IMR-90 (cell line): Measurements from ENCODE around the gene SYT8. TPM values are rescaled to one million over a fixed set of nuclear protein-coding genes. Genes with fewer than 3 reads are reported as not detected.

Source experiments
- ATAC-seq: fragments of 200-7000 bp; cut with Tn5 transposase; 2 replicates; pipeline ENCODE4 v1.9.1; 2020; ENCODE audit warnings: low read depth, mild to moderate bottlenecking, moderate library complexity
- BruUV-seq: library from RNA; stranded (reverse); fragments of 400-500 nt; replicated peaks from 2 replicates; lab custom pipeline; 2021; lab: Mats Ljungman, UMichigan
- CTCF ChIA-PET: fragments of 300-600 bp; formaldehyde crosslinking; extraction: SDS; loops from one replicate; lab custom pipeline; 2021; ENCODE audit warnings: antibody characterized with exemption; lab: Yijun Ruan, JAX
- POLR2A ChIA-PET: fragments of 300-600 bp; sonication (Branson Sonifier 250); formaldehyde crosslinking; loops from one replicate; lab custom pipeline; 2022; ENCODE audit warnings: antibody characterized with exemption; ENCODE audit not compliant: unreplicated experiment; lab: Charles Lee
- DNase-seq: peaks from one replicate; pipeline ENCODE4 v3.0.0; 2013
- H2AFZ ChIP-seq: replicated peaks from 2 replicates; pipeline ENCODE3; 2013; ENCODE audit warnings: low read length, mild to moderate bottlenecking; ENCODE audit not compliant: poor library complexity
- H2AK5ac ChIP-seq: 2 replicates; pipeline ENCODE4 v1.6.1; 2013; ENCODE audit warnings: low read depth, low read length, inconsistent platforms
- H2AK9ac ChIP-seq: replicated peaks from 2 replicates; pipeline ENCODE3; 2013; ENCODE audit warnings: mild to moderate bottlenecking, low read depth, low read length, moderate library complexity; ENCODE audit not compliant: poor library complexity
- H2BK120ac ChIP-seq: 2 replicates; pipeline ENCODE4 v1.6.1; 2013; ENCODE audit warnings: low read depth, low read length, inconsistent platforms
- H2BK15ac ChIP-seq: 3 replicates; pipeline ENCODE4 v1.6.1; 2013; ENCODE audit warnings: low read depth, low read length, inconsistent platforms
- H2BK20ac ChIP-seq: 2 replicates; pipeline ENCODE4 v1.6.1; 2013; ENCODE audit warnings: low read depth, mild to moderate bottlenecking, inconsistent platforms, low read length, moderate library complexity
- H2BK5ac ChIP-seq: 2 replicates; pipeline ENCODE4 v1.6.1; 2013; ENCODE audit warnings: mild to moderate bottlenecking, low read depth, low read length, inconsistent platforms; ENCODE audit not compliant: poor library complexity, severe bottlenecking
- H3K14ac ChIP-seq: replicated peaks from 2 replicates; pipeline ENCODE4 v1.6.1; 2013; ENCODE audit warnings: low read depth, low read length, inconsistent platforms
- H3K18ac ChIP-seq: 2 replicates; pipeline ENCODE4 v1.6.1; 2013; ENCODE audit warnings: low read depth, low read length, control low read depth
- H3K23ac ChIP-seq: 2 replicates; pipeline ENCODE4 v1.6.1; 2013; ENCODE audit warnings: low read depth, low read length, inconsistent platforms
- H3K27ac ChIP-seq: 2 replicates; pipeline ENCODE4 v1.5.1; 2013; ENCODE audit warnings: mild to moderate bottlenecking, control low read depth, low read length; ENCODE audit not compliant: insufficient read depth
- H3K27me3 ChIP-seq: 2 replicates; pipeline ENCODE4 v1.6.1; 2013; ENCODE audit warnings: low read length; ENCODE audit not compliant: control insufficient read depth, insufficient read depth
- H3K36me3 ChIP-seq: 2 replicates; pipeline ENCODE4 v1.6.1; 2013; ENCODE audit warnings: low read length, mixed read lengths; ENCODE audit not compliant: control insufficient read depth, insufficient read depth
- H3K4ac ChIP-seq: 2 replicates; pipeline ENCODE4 v1.6.1; 2013; ENCODE audit warnings: low read depth, low read length, inconsistent platforms
- H3K4me1 ChIP-seq: 2 replicates; pipeline ENCODE4 v1.6.1; 2013; ENCODE audit warnings: low read length, mixed read lengths; ENCODE audit not compliant: control insufficient read depth, insufficient read depth
- H3K4me2 ChIP-seq: 2 replicates; pipeline ENCODE4 v1.6.1; 2013; ENCODE audit warnings: low read depth, mild to moderate bottlenecking, control low read depth, low read length, moderate library complexity
- H3K4me3 ChIP-seq: 2 replicates; pipeline ENCODE4 v1.5.1; 2013; ENCODE audit warnings: low read depth, mild to moderate bottlenecking, control low read depth, low read length, moderate library complexity; ENCODE audit not compliant: insufficient read depth
- H3K56ac ChIP-seq: 2 replicates; pipeline ENCODE4 v1.6.1; 2013; ENCODE audit warnings: low read length, inconsistent platforms; ENCODE audit not compliant: insufficient read depth; ENCODE audit errors: extremely low read depth
- H3K79me1 ChIP-seq, 2 experiments: 2 replicates each; pipeline ENCODE4 v1.6.1; 2013; ENCODE audit warnings: low read length in 2 of 2, inconsistent platforms in 1 of 2, low read depth in 1 of 2
- H3K9ac ChIP-seq: 2 replicates; pipeline ENCODE4 v1.6.1; 2013; ENCODE audit warnings: low read depth, low read length, control low read depth
- H3K9me1 ChIP-seq: 2 replicates; pipeline ENCODE4 v1.6.1; 2013; ENCODE audit warnings: low read length, inconsistent platforms; ENCODE audit not compliant: insufficient read depth
- H3K9me3 ChIP-seq: 2 replicates; pipeline ENCODE4 v1.6.1; 2013; ENCODE audit warnings: low read length; ENCODE audit not compliant: control insufficient read depth, insufficient read depth
- H4K20me1 ChIP-seq: 2 replicates; pipeline ENCODE4 v1.6.1; 2013; ENCODE audit warnings: low read length, inconsistent platforms; ENCODE audit not compliant: insufficient read depth
- H4K5ac ChIP-seq: 2 replicates; pipeline ENCODE4 v1.6.1; 2013; ENCODE audit warnings: mild to moderate bottlenecking, low read depth, low read length, control low read depth
- H4K8ac ChIP-seq, 2 experiments: 2 replicates each; pipeline ENCODE4 v1.6.1; 2013; ENCODE audit warnings: low read depth in 2 of 2, low read length in 2 of 2, control low read depth in 1 of 2, inconsistent platforms in 1 of 2
- H4K91ac ChIP-seq: 2 replicates; pipeline ENCODE4 v1.6.1; 2013; ENCODE audit warnings: low read depth, low read length, inconsistent platforms; ENCODE audit not compliant: insufficient read depth
- CHD1 ChIP-seq: IDR thresholded peaks from 2 replicates; pipeline ENCODE4 v1.6.1; 2012; ENCODE audit warnings: low read depth, low read length, improper control_type of control experiment
- FOS ChIP-seq: fragments of 150-350 bp; IDR thresholded peaks from 2 replicates; pipeline ENCODE4 v1.6.1; 2016; ENCODE audit warnings: low read depth, low read length
- MAFK ChIP-seq: IDR thresholded peaks from 2 replicates; pipeline ENCODE4 v1.6.1; 2012; ENCODE audit warnings: low read depth, low read length, improper control_type of control experiment
- MAZ ChIP-seq: IDR thresholded peaks from 2 replicates; pipeline ENCODE4 v1.6.1; 2012; ENCODE audit warnings: low read depth, mild to moderate bottlenecking, low read length, improper control_type of control experiment, moderate library complexity, borderline replicate concordance
- MXI1 ChIP-seq: IDR thresholded peaks from 2 replicates; pipeline ENCODE4 v1.6.1; 2012; ENCODE audit warnings: low read depth, mild to moderate bottlenecking, low read length, moderate library complexity, borderline replicate concordance
- NFE2L2 ChIP-seq: fragments of 150-350 bp; IDR thresholded peaks from 2 replicates; pipeline ENCODE4 v1.6.1; 2016; ENCODE audit warnings: low read depth, mild to moderate bottlenecking, low read length
- POLR2A ChIP-seq: IDR thresholded peaks from 2 replicates; pipeline ENCODE4 v1.6.1; 2012; ENCODE audit warnings: mild to moderate bottlenecking, low read depth, low read length
- RAD21 ChIP-seq: IDR thresholded peaks from 2 replicates; pipeline ENCODE4 v1.6.1; 2012; ENCODE audit warnings: low read length, improper control_type of control experiment
- RCOR1 ChIP-seq: IDR thresholded peaks from 2 replicates; pipeline ENCODE4 v1.6.1; 2012; ENCODE audit warnings: mild to moderate bottlenecking, low read length, improper control_type of control experiment; ENCODE audit not compliant: insufficient replicate concordance
- RFX5 ChIP-seq: IDR thresholded peaks from 2 replicates; pipeline ENCODE4 v1.8.0; 2012; ENCODE audit warnings: low read depth, mild to moderate bottlenecking, low read length, moderate library complexity
- SMC3 ChIP-seq: fragments of 150-350 bp; IDR thresholded peaks from 2 replicates; pipeline ENCODE4 v1.6.1; 2016; ENCODE audit warnings: low read depth, mild to moderate bottlenecking, antibody characterized with exemption, low read length, moderate library complexity
- WGBS, 2 experiments: methylation state at CpG; one replicate each; pipeline versions ENCODE4 v1.1.5 to v1.1.7; 2013; ENCODE audit warnings: missing lambda C conversion rate in 2 of 2; ENCODE audit not compliant: insufficient read length in 1 of 2; ENCODE audit errors: extremely low coverage in 2 of 2; 5-methylcytosine and 5-hydroxymethylcytosine counted together
- dilution Hi-C: fragments of 300-500 bp; cut with HindIII; formaldehyde crosslinking; loops from one replicate; pipeline ENCODE4 v1.14.3; 2018; ENCODE audit warnings: low sequenced_read_pairs; ENCODE audit not compliant: unreplicated experiment
- in situ Hi-C: fragments of 300-500 bp; cut with MboI; formaldehyde crosslinking; loops from 3 replicates; pipeline ENCODE4 v1.14.3; 2019; ENCODE audit warnings: low sequenced_read_pairs, inconsistent platforms, mixed read lengths
- intact Hi-C: fragments of 100-400 bp; cut with micrococcal nuclease; formaldehyde crosslinking; loops from 2 replicates; pipeline ENCODE4 v1.10.0; 2022
- polyA plus RNA-seq, 3 experiments: library from polyadenylated mRNA; depleted of rRNA; stranded (reverse); fragments of >200 nt; gene quantifications; 2 replicates each; pipeline ENCODE4 v1.2.3, GENCODE V29; 2012; ENCODE audit warnings: low replicate concordance in 1 of 3
- total RNA-seq: library from RNA; depleted of rRNA; stranded (reverse); fragments of >200 nt; gene quantifications from 2 replicates; pipeline ENCODE4 v1.2.3, GENCODE V29; 2012
- TF ChIP-seq, protein P1 (sequence below): fragments of 150-350 bp; IDR thresholded peaks from 2 replicates; pipeline ENCODE4 v1.6.1; 2017; ENCODE audit warnings: mild to moderate bottlenecking, antibody characterized with exemption, low read length, low read depth
- TF ChIP-seq, protein P2 (sequence below): conservative IDR thresholded peaks from 2 replicates; pipeline ENCODE4 v1.5.1; 2012; ENCODE audit warnings: mild to moderate bottlenecking, low read depth, low read length, improper control_type of control experiment
- TF ChIP-seq, protein P3 (sequence below): fragments of 150-350 bp; IDR thresholded peaks from 2 replicates; pipeline ENCODE4 v1.6.1; 2016; ENCODE audit warnings: low read depth, mild to moderate bottlenecking, low read length, moderate library complexity, borderline replicate concordance

Gene SYT8
- total and polyA plus RNA-seq, 2 of the 4 experiments (the other 2 are of a cell fraction), result not detected

- DNase-seq, result no peak
- Histone ChIP-seq H3K56ac (no peak overlapping the region), H4K20me1 (no peaks in the 10 kb centered on the region), H3K79me1 (no peaks in the 10 kb centered on the region), H2BK15ac (peak overlapping the region; percentile 66; the same call in 1 of the 3 replicates), H3K14ac (no peak overlapping the region), H3K27ac (no peak overlapping the region), H3K9me1 (no peaks in the 10 kb centered on the region), H3K4me2 (no peak overlapping the region), H3K23ac (no peak overlapping the region), H3K4me3 (no peak overlapping the region), H2BK20ac (no peak overlapping the region), H3K4me1 (peaks cover 15% of the 10 kb centered on the region), H3K36me3 (no peaks in the 10 kb centered on the region), H4K5ac (no peak overlapping the region), H2BK120ac (no peak overlapping the region), H2AK5ac (no peak overlapping the region), H3K27me3 (peaks cover 16% of the 10 kb centered on the region; the same call in 1 of the 2 replicates), H2BK5ac (no peak overlapping the region), H4K91ac (no peak overlapping the region), H4K8ac (no peak overlapping the region), H3K9me3 (no peaks in the 10 kb centered on the region), H3K4ac (no peak overlapping the region), H3K18ac (no peak overlapping the region), H2AFZ (no peak overlapping the region), H3K9ac (no peak overlapping the region), H2AK9ac (no peak overlapping the region)
- in situ Hi-C loops (no loop called here), dilution Hi-C loops (no loop called here), intact Hi-C loops (loop anchor here (1.0 to 2.0 kb wide), 2 partner anchors 69 to 137 kb away; partner anchors contain the start of gene CTSD)
- ChIA-PET CTCF (interaction anchor here (0.9 to 3.9 kb wide), 5 partner anchors 137 to 320 kb away, joined by 3 to 54 read pairs (median 9); no protein-coding TSS in a partner anchor), POLR2A (interaction anchor here (0.6 kb wide), 1 partner anchor 126 kb away, joined by 3 read pairs; no protein-coding TSS in a partner anchor)
- no peak for ATAC-seq
- 65% methylated on average over 17 of the region's 26 CpGs; no CpG with 5 or more reads in 1 of the 2 experiments for WGBS, 2 experiments
- BruUV-seq, result no TSS peak
- TF ChIP-seq, protein P1, sequence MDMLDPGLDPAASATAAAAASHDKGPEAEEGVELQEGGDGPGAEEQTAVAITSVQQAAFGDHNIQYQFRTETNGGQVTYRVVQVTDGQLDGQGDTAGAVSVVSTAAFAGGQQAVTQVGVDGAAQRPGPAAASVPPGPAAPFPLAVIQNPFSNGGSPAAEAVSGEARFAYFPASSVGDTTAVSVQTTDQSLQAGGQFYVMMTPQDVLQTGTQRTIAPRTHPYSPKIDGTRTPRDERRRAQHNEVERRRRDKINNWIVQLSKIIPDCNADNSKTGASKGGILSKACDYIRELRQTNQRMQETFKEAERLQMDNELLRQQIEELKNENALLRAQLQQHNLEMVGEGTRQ, result no peak
- no peak for TF ChIP-seq POLR2A
- TF ChIP-seq NFE2L2, result no peak
- no peak for TF ChIP-seq CHD1
- no peak for TF ChIP-seq RFX5
- TF ChIP-seq MAZ, result no peak
- TF ChIP-seq, protein P2, sequence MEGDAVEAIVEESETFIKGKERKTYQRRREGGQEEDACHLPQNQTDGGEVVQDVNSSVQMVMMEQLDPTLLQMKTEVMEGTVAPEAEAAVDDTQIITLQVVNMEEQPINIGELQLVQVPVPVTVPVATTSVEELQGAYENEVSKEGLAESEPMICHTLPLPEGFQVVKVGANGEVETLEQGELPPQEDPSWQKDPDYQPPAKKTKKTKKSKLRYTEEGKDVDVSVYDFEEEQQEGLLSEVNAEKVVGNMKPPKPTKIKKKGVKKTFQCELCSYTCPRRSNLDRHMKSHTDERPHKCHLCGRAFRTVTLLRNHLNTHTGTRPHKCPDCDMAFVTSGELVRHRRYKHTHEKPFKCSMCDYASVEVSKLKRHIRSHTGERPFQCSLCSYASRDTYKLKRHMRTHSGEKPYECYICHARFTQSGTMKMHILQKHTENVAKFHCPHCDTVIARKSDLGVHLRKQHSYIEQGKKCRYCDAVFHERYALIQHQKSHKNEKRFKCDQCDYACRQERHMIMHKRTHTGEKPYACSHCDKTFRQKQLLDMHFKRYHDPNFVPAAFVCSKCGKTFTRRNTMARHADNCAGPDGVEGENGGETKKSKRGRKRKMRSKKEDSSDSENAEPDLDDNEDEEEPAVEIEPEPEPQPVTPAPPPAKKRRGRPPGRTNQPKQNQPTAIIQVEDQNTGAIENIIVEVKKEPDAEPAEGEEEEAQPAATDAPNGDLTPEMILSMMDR, result no peak
- no peak for TF ChIP-seq FOS
- TF ChIP-seq SMC3, result no peak
- TF ChIP-seq MAFK, result no peak
- TF ChIP-seq RAD21, result no peak
- TF ChIP-seq, protein P3, sequence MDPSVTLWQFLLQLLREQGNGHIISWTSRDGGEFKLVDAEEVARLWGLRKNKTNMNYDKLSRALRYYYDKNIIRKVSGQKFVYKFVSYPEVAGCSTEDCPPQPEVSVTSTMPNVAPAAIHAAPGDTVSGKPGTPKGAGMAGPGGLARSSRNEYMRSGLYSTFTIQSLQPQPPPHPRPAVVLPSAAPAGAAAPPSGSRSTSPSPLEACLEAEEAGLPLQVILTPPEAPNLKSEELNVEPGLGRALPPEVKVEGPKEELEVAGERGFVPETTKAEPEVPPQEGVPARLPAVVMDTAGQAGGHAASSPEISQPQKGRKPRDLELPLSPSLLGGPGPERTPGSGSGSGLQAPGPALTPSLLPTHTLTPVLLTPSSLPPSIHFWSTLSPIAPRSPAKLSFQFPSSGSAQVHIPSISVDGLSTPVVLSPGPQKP, result no peak
- TF ChIP-seq MXI1, result no peak
- TF ChIP-seq RCOR1, result no peak
Observed at GRCh38 chr11:1831338-1832210, 3.2 kb upstream of the SYT8 start.
